Right forelimb (tissue), 1 donor: ENCODE measurements around the gene CEND1.

ENCODE experiments used
- DNase-seq: peaks from one replicate; pipeline ENCODE4 v3.0.0-alpha.2; 2018

CEND1 gene

DNA sequence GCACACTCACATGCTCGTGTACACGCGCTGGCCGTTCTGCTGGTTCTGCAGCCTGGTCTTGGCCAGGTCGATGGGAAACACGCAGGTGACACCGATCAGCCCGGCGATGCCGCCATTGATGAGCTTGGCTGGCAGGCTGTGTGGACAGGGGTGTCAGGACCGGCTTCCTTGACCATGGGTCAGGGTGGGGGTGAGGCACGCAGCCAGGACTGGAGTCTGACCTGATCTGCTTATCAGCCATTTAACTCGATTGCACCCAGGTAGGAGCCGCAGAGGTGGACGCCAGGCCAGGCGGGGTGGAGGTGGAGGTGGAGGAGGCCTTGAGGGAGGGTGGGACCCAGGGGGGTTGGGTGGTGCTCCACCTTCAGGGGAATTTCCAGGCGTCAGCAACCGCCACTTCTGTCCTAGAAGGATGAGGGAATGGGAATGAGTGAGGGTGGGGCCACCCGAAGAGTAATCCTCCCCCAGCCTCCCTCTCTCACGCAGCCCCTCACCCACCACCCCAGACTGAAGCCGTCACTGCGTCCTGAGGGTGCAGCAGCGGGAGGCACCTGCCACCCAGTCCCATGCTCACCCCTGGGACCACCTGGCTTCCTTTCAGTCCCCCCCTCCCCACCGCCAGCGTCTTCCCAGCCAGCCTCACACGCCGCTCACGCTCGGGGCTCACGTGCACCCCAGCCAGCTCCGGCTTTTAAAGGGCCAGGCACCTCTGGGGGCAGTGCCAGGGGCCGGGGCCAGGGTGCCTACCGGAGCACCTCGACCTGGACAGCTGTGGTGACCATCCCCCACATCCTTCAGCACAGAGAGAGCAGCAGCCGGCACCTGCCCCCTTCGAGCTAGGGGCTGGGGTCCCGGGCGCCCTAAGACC lies 5.1 kb upstream of the CEND1 start:
- no peak for DNase-seq

DNA sequence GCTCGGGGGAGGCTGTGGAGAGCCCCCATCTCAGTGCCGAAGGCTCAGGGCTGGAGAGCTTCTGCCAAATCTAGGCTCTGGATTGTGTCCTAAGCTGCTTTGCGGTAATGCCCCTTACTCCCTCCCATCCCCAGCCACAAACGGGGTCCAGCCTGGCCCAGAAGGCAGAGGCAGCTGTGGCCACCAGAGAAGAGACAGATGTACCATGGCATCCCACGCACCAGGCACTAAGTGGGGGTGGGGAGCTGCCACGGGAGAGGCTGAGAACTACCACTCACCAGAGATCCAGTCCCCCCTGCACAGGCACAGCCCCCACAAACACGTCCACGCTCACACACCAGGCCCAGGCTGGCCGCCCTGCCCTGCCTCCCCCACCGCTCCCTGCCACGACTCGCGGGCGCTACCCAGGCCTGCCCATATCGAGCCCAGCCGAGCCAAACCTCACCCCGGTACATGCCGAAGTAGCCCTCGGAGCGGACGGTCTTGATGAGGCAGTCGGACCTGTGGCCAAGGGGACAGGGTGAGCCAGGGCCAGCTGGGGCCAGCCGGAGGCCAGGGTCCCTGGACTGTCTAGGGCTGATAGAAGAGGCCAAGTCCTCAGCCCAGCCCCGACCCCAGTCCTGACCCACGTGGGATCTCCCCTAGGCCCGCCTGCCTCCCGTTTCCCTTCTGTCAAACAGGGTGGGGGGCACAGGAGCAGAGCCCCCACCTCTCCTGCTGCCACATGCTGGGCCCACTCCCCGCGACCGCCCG lies 4.3 kb upstream of the CEND1 start:
- DNase-seq = no peak

DNA sequence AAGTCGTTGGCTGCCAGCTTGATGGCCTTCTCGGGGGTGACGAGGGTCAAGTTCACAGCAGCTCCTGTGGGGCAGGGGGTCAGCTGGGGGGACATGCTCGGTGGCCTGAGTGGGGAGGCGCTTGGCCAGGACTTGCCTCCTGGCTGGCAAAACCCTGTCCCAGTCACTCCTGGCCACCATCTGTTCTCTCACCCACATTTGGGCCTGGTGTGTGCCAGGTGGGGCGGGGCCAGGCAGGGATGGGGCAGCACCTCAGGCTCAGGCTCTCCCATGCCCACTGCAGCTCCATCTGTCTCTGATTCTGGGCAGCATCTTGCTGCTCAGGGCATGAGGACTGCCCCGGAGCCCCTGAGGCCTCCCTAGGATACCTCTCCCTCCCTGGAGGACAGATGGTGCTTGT lies 3.7 kb upstream of the CEND1 start:
- no peak for DNase-seq

- no peak for DNase-seq
Measured at GRCh38 chr11:792873-793272, 3.0 kb upstream of the CEND1 start.

- DNase-seq = no peak
Measured at GRCh38 chr11:792535-792821, 2.6 kb upstream of the CEND1 start.

DNA sequence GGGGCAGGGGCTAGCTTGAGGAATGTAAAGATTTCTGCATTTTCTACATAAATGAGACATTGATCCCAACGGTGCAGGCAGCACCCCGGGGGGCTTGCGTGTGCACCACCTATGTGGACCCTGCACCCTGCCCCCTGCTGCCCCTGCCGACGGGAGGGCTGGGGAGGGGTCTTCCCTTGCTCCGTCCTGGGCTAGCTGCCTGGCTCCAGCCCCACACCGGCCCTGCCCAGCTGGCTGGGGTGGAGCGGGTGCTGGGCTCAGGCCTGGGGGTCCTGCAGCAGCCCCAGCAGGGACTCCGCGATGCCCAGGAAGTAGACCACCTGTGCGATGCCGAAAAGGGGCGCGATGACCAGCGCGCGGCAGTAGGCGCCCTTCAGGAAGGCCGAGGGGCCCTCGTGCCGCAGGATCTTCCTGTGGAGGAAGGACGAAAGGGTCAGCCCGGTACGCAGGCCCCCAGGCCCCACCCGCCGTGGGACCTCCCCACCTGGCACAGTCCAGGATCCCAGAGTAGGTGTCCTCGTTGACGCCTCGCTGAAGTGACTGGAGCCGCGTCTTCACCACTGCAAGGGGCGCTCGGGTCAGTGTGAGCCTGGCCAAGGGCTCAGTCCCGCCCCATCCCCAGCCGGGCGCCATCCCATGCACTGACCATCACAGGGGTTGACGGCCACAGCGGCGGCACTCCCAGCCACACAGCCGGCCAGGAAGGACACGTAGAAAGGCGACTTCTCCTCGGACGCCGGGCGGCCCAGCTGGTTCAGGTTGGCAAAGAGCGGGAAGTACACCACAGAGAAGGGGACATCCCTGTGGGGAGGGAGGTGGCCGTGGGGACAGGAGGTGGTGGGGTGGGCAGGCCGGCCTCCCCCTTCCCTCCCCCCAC lies 2.0 kb upstream of the CEND1 start:
- no peak for DNase-seq

DNA sequence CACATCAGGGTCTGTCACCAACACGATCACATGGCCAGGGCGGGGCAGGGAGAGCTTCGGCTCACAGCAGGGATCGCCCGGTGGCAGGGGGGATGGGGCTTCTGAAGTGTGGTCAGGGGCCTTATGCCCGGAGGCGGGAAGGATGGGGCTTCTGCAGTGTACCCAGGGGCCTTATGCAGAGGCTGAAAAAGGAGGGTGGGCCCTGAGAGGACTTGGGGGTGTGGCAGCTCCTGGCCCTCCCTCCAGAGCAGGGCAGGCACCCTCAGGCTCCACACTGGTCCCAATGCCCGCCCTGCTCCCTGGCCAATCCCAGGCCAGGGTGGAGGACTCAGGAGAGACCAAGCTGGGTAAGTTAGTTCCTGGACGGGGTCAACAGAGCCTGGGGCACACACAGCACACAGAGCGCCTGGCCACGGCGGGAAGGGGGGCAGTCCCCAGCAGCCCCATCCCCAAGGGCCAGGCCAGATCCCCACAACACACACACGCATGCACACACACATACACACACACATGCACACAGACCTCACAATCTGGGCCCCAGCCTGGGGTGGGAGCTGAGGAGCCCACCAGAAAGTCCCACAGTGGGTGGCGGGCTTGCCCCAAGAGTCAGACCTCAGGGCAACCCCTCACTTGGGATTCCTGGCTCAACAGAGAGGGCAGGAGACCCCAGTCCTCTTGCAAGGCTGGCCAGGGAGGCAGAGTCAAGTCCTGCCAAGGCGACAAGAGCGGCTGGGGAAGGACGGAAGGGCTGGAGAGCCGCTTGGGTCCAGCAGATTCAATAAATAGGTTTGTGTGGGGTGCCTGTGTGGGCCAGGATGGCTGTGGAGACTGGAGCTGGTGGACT lies 1.1 kb upstream of the CEND1 start:
- no peak for DNase-seq

GRCh38 chr11:788953-789940 lies 643 bp downstream of the CEND1 start:
- DNase-seq = no peak

DNA sequence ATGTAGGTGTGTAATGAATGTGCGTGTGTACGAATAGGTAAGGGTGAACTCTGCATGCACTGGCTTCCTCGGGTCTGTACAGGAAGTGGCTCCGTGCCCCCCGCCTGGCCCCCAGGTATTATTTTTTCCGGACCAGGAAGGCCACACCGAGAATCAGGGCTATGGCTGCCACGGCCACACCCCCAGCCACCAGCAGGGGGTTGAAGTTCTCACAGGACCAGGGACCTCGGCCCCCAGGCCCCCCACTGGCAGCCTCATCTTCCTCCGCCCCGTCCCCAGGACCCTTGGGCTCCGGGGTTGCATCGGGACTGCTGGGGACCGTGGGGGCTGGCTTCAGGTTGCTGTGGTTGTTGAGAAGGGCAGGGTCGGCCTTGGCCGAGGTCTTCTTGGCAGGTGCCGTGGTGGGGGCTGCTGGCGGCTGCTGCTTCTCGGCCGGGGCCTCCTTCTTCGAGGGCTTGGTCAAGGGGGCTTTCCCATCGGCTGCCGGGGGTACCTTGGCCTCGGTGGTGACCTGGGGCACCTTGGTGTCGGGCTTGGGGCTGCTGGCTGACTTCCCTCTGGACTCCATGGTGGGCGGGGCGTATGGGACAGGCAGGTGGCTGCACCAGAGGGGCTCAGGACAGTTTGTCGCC lies 1.8 kb downstream of the CEND1 start:
- no peak for DNase-seq

- no peak for DNase-seq
Measured at GRCh38 chr11:787084-787675, 2.7 kb downstream of the CEND1 start.

DNA sequence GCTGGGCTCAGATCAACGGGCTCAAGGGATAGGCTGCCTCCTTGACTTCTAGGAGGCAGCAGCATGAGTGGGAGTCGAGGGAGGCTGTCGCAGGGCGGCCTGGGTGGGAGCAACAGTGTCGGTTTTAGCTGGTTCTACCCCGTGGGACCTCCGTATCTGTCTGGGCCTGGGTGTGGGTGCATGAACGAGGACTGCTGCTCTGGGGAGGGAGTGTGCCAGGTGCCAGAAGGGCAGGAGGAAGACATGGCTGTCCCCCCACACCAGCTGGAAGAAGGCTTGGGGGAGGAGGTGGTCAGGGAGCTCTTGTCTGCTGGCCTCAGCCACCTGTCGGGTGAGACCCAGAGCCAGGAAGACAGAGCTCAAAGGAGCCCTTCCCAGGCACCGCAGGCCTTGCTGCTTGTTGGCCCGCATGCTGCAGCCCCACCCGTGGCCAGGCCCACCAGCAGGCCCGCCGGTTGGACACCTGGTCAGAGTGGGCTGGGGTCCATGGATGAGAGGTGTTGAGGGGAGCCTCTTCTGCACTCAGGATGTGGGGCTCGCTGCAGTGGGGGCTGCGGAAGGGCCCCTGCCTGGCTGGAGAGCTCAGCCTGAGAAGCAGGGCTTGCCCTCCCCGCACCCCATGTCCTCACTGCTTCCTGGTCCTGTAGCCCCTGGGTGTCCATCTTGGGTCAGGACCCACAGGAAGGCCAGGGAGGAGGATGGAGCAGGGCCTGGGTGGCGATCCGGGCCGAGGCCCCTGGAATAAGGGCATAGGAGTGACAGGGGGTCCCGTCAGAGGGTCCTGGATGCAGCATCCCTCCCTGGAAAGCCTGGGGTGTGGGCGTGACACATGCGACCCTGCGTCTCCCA lies 3.4 kb downstream of the CEND1 start:
- no peak for DNase-seq

GRCh38 chr11:783581-784015 lies 6.3 kb downstream of the CEND1 start:
- DNase-seq = peak; percentile 90

DNA sequence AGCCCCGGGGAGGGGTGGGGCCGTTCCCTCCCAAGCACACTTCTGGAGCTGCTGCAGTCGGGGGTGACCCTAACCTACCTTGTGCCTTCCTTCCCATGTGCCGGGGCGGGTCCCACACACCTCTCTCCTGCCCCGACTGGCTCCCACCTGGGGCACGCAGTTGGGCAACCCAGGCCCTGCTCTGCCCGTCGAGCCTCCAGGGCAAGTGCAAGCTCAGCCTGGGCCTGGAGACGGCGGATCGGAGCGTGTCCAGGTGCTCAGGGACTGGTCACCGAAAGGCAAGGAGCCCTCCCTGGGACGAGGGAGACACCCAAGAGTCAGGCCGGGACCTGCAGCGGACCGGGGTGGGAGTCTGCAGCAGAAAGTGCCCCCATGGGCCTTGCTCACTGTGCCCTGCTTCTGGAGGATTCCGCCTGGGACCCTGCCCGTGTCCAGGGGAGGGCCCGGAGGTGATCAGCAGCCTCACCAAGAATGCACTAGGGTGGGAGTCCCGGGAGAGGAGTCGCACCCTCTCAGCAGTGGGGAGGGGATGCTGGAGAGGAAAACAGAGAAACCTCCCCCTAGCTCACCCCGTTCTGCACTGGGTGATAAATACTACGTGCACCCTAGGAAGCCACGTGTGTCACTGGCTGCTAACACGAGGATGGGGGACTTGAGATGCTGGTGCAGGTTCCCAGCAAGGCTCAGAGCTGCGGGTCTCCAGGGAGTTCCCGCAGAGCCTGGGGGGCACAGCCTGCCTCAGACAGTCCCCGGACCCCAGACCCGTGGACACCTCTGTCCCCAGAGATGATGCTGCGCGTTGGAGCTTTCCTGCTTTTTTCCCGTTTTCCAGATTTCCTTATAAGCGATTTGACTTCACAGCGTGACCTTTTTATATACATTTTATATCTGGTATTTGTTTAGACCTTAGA lies 7.4 kb downstream of the CEND1 start:
- no peak for DNase-seq

DNA sequence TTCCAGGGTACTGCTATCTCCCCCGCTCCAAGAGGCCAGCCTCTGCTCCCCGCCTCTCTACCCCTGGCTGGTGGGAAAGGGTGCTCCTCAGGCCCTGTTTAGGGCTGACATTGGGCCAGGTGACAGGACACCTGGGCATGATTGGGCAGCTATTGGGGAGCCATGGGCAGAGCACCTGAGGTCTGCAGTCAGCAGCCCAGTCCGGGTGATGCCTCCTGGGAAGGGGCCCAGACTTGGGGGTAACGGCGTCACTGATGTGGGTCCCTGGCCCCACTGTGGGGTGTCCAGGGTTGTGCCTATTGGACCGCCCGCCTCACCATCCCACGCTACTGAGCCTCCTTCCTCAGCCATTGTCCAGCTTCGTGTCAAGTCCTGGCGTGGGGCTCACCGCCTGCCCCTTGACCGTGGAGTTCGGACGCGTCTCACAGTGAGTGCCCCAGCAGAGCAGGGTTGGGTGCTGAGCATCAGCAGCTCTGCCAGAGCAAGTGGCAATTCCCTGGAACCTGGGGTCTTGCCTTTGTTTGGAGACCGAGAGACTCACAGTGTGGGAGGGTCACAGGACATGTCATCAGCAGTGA lies 9.8 kb downstream of the CEND1 start:
- no peak for DNase-seq

- DNase-seq = no peak
Measured at GRCh38 chr11:778976-779954, 10.6 kb downstream of the CEND1 start.
